GM21723 (cell line): ENCODE measurements around the gene PNPO.

Experiments
- ATAC-seq: cut with Tn5 transposase; IDR thresholded peaks from one replicate; pipeline ENCODE4 v1.9.1; 2021; ENCODE audit warnings: mild to moderate bottlenecking, moderate library complexity; ENCODE audit not compliant: unreplicated experiment

PNPO gene

GRCh38 chr17:47941246-47942095, at the start of gene PNPO:
Gene PNPO, plus strand, starts transcription at chr17:47941571. Its CDS starts 105 bp downstream, at chr17:47941676.
- peak; percentile 89 for ATAC-seq

- ATAC-seq: no peak
These were observed 46.6 kb upstream of the PNPO start for GRCh38 chr17:47894498-47895346.

- ATAC-seq: no peak
These were observed 46.0 kb upstream of the PNPO start for GRCh38 chr17:47895347-47895855.

GRCh38 chr17:47895856-47896671, 45.3 kb upstream of the PNPO start, which contains the start of gene SP2:
Gene SP2, plus strand, starts transcription at chr17:47896236. Its CDS starts 51 bp downstream, at chr17:47896287.
- peak; percentile 89 for ATAC-seq

- no peak for ATAC-seq
These were observed 44.5 kb upstream of the PNPO start for GRCh38 chr17:47896672-47897490.

GRCh38 chr17:47897561-47897960, 43.8 kb upstream of the PNPO start:
- ATAC-seq: no peak

GRCh38 chr17:47898241-47898640, 43.1 kb upstream of the PNPO start:
- ATAC-seq: no peak

GRCh38 chr17:47899643-47900042, 41.7 kb upstream of the PNPO start:
- ATAC-seq: no peak

- ATAC-seq: no peak
These were observed 39.9 kb upstream of the PNPO start for GRCh38 chr17:47901423-47901822.

- ATAC-seq: no peak
These were observed 39.2 kb upstream of the PNPO start for GRCh38 chr17:47902039-47902744.

- ATAC-seq: no peak
These were observed 36.1 kb upstream of the PNPO start for GRCh38 chr17:47905221-47905733.

- no peak for ATAC-seq
These were observed 34.9 kb upstream of the PNPO start for GRCh38 chr17:47906443-47906842.

GRCh38 chr17:47907932-47908562, 33.3 kb upstream of the PNPO start:
- no peak for ATAC-seq

- ATAC-seq: no peak
These were observed 28.3 kb upstream of the PNPO start for GRCh38 chr17:47913050-47913449.

- ATAC-seq: no peak
These were observed 26.9 kb upstream of the PNPO start for GRCh38 chr17:47914306-47914948.

GRCh38 chr17:47915776-47916398, 25.5 kb upstream of the PNPO start:
- no peak for ATAC-seq

- ATAC-seq: no peak
These were observed 24.7 kb upstream of the PNPO start for GRCh38 chr17:47916489-47917208.
